HEK293 (cell line): Measurements from ENCODE around the gene AKAP8.

Experiments
- CTCF ChIP-seq: fragments of 450-650 bp; formaldehyde crosslinking; IDR thresholded peaks from 2 replicates; pipeline ENCODE4 v1.5.1; 2016; ENCODE audit warnings: missing biosample characterization, missing genetic modification characterization
- REST ChIP-seq: fragments of 450-650 bp; formaldehyde crosslinking; IDR thresholded peaks from 2 replicates; pipeline ENCODE4 v1.5.1; 2016; ENCODE audit warnings: missing biosample characterization, missing genetic modification characterization
- SCRT2 ChIP-seq: fragments of 450-650 bp; formaldehyde crosslinking; IDR thresholded peaks from 2 replicates; pipeline ENCODE4 v1.5.1; 2016; ENCODE audit warnings: missing biosample characterization, missing genetic modification characterization
- ZNF133 ChIP-seq: fragments of 450-650 bp; formaldehyde crosslinking; IDR thresholded peaks from 2 replicates; pipeline ENCODE4 v1.5.1; 2016; ENCODE audit warnings: missing biosample characterization, missing genetic modification characterization
- ZNF266 ChIP-seq: fragments of 450-650 bp; formaldehyde crosslinking; IDR thresholded peaks from 2 replicates; pipeline ENCODE4 v1.5.1; 2016; ENCODE audit warnings: missing biosample characterization, missing genetic modification characterization, low read depth
- ZNF449 ChIP-seq: fragments of 450-650 bp; formaldehyde crosslinking; IDR thresholded peaks from 2 replicates; pipeline ENCODE4 v1.5.1; 2017; ENCODE audit warnings: missing biosample characterization, mild to moderate bottlenecking, missing genetic modification characterization, moderate library complexity
- ZNF513 ChIP-seq: fragments of 450-650 bp; IDR thresholded peaks from 2 replicates; pipeline ENCODE4 v1.5.1; 2018; ENCODE audit warnings: missing biosample characterization, missing genetic modification characterization
- ZNF624 ChIP-seq: fragments of 450-650 bp; formaldehyde crosslinking; IDR thresholded peaks from 2 replicates; pipeline ENCODE4 v1.5.1; 2017; ENCODE audit warnings: missing biosample characterization, missing genetic modification characterization
- ZSCAN30 ChIP-seq: fragments of 450-650 bp; IDR thresholded peaks from 2 replicates; pipeline ENCODE4 v1.5.1; 2018; ENCODE audit warnings: missing biosample characterization, mild to moderate bottlenecking, missing genetic modification characterization, moderate library complexity
- TF ChIP-seq, protein P1 (sequence below): fragments of 450-650 bp; formaldehyde crosslinking; IDR thresholded peaks from 2 replicates; pipeline ENCODE4 v1.5.1; 2016; ENCODE audit warnings: missing biosample characterization, missing genetic modification characterization

DNA sequence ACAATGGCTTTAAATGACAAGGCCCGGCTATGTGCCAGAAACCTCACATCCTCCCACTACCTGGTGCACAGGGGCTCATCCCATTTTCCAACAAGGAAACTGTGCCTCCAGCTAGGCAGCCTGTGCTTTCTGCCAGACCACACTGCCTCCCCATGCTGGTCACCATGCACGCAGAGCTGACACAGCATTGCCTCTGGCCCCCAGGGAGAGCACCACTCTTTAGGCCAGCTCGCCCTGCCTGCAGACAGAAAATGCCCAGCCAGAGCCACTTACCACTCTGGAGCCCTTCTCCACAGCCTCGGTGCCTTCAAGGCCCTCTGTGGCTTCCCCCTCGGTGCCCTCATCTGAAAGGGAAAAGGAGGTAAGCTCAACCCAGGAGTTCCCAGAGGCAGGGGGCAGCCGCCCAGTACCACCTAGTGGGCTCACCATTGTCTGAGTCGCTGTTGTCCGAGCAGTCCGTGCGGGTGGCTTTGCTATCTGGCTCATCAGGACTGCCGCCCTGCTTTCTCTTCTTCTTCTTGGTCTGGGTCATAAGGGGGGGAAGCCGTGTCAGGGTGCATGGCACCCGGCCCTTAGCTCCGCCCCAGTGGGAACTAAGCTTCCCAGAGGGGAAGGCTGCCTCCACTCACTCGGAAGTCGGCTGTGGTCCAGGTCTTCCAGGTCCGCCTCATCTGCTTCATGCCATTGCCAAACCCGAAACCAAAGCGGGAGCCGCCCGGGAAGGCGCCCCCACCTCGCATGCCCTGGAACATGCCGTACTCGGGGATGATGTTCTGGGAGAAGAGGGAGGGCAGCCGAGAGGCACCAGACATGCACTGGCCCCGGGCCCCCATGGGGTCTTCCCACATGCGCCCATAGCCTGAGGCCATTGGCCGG, 21.2 kb upstream of the AKAP8 start:
- TF ChIP-seq REST (tag by site-specific recombination) (no peak), ZNF133 (tag by site-specific recombination) (no peak), SCRT2 (no peak), CTCF (tag by site-specific recombination) (no peak), ZNF513 (tag by site-specific recombination) (no peak), ZNF266 (tag by site-specific recombination) (no peak), ZNF449 (tag by site-specific recombination) (no peak), ZSCAN30 (no peak), ZNF624 (tag by site-specific recombination) (no peak)
- TF ChIP-seq, protein P1, sequence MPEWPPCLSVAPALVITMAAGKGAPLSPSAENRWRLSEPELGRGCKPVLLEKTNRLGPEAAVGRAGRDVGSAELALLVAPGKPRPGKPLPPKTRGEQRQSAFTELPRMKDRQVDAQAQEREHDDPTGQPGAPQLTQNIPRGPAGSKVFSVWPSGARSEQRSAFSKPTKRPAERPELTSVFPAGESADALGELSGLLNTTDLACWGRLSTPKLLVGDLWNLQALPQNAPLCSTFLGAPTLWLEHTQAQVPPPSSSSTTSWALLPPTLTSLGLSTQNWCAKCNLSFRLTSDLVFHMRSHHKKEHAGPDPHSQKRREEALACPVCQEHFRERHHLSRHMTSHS (tag by site-specific recombination), result no peak
